OCI-LY1 (cell line): ENCODE results near the gene HIP1R.

Experiments used
- EZH2 ChIP-seq: fragments of 200-600 bp; sonication (generic), shearing (Covaris generic); IDR thresholded peaks from 2 replicates; pipeline ENCODE4 v1.8.0; 2017; ENCODE audit warnings: borderline replicate concordance, mixed run types, mild to moderate bottlenecking, antibody characterized with exemption, low read length, moderate library complexity, mixed read lengths
- TF ChIP-seq, protein P1 (sequence below): fragments of 200-600 bp; sonication (generic), shearing (Covaris generic); IDR thresholded peaks from 2 replicates; pipeline ENCODE4 v1.5.1; 2017; ENCODE audit warnings: mild to moderate bottlenecking, antibody characterized with exemption, low read length, moderate library complexity, mixed read lengths

DNA sequence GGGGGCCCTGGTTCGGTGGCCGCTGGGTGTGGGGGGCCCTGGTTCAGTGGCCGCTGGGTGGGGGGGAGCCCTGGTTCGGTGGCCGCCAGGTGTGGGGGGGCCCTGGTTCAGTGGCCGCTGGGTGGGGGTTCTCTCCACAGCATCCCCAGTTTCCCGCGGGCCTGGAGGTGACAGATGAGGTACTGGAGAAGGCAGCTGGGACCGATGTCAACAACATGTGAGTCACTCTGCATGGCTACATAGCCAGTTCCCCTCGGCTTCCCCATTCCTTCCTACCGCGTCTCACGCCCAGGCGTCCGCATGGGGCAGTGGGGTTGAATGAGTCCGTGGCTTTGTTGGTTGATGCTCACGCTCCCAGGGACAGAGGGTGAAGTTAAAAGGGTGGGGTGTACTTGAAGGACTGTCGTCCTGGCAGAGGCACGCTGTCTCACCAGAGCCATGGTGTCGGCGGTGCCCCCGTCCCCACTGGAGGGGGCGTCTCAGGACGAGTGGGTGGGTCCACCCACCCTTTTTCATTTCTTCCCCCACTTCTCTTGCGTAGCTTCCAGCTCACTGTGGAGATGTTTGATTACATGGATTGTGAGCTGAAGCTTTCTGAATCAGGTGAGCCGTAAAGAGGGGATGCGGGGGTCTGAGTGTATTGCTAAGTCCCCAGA is 15.6 kb downstream of the HIP1R start:
- TF ChIP-seq, protein P1, sequence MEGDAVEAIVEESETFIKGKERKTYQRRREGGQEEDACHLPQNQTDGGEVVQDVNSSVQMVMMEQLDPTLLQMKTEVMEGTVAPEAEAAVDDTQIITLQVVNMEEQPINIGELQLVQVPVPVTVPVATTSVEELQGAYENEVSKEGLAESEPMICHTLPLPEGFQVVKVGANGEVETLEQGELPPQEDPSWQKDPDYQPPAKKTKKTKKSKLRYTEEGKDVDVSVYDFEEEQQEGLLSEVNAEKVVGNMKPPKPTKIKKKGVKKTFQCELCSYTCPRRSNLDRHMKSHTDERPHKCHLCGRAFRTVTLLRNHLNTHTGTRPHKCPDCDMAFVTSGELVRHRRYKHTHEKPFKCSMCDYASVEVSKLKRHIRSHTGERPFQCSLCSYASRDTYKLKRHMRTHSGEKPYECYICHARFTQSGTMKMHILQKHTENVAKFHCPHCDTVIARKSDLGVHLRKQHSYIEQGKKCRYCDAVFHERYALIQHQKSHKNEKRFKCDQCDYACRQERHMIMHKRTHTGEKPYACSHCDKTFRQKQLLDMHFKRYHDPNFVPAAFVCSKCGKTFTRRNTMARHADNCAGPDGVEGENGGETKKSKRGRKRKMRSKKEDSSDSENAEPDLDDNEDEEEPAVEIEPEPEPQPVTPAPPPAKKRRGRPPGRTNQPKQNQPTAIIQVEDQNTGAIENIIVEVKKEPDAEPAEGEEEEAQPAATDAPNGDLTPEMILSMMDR, result no peak
- no peak for TF ChIP-seq EZH2
